Measurements from ENCODE around the gene TRIM10. TPM values are rescaled to one million over a fixed set of nuclear protein-coding genes. Genes with fewer than 3 reads are reported as not detected.

Gene TRIM10
- total and polyA plus RNA-seq, 2 donors (not counting 1 experiment from before 2014, with no cell fraction given), result not detected

GRCh38 chr6:30113003-30113759 lies 47.8 kb downstream of the TRIM10 start, which contains the start of gene TRIM31:
TSS of gene TRIM31 (minus strand) at chr6:30113090. CDS start at chr6:30112805, 285 bp downstream.
- H3K9me3 ChIP-seq (ENCODE audit: control extremely low read depth in 1 of 3, control insufficient read depth in 2 of 3, insufficient read depth in 1 of 3, low read length in 2 of 3), result no peaks in the 10 kb centered on the region
- peaks cover 52% of the 10 kb centered on the region for H3K27me3 Mint-ChIP-seq
- CTCF ChIA-PET, result interaction anchor here (1.2 kb wide), 1 partner anchor 266 kb away, joined by 3 read pairs; no protein-coding TSS in a partner anchor
- H3K36me3 ChIP-seq (replicated peaks in 1 of 2; ENCODE audit: control extremely low read depth in 1 of 2, control insufficient read depth in 1 of 2, extremely low read depth in 1 of 2, insufficient read depth in 2 of 2, low read length in 1 of 2), result no peaks in the 10 kb centered on the region
- no peaks in the 10 kb centered on the region for H3K4me1 Mint-ChIP-seq
- peaks cover 0 to 23% (median 11%) of the 10 kb centered on the region in 4 experiments for H3K27me3 ChIP-seq (replicated peaks in 1 of 4; ENCODE audit: control extremely low read depth in 1 of 4, control insufficient read depth in 3 of 4, insufficient read depth in 4 of 4, low read length in 3 of 4)
- 46% methylated on average over 2 of the region's 3 CpGs for WGBS (ENCODE audit: insufficient coverage)
- peaks cover 0 to 7% of the 10 kb centered on the region in 2 donors for H3K4me1 ChIP-seq (ENCODE audit: control insufficient read depth in 2 of 2, insufficient read depth in 2 of 2, low read length in 2 of 2)
- H2AFZ ChIP-seq (ENCODE audit: insufficient read depth, low read depth, low read length, poor library complexity, severe bottlenecking), result no peak within 1 kb of the TSS
- no peaks in the 10 kb centered on the region for H4K20me1 ChIP-seq (ENCODE audit: control insufficient read depth, insufficient read depth, low read length, poor library complexity, severe bottlenecking)
- no peaks in the 10 kb centered on the region for H3K9me3 Mint-ChIP-seq (ENCODE audit: insufficient read depth)
- H3K4me2 ChIP-seq (replicated peaks; ENCODE audit: low read depth, low read length, poor library complexity, severe bottlenecking), result no peak within 1 kb of the TSS
- no peak within 1 kb of the TSS for H3K4me3 ChIP-seq (ENCODE audit: control extremely low read depth in 1 of 5, extremely low read depth in 1 of 5, insufficient read depth in 1 of 5, low read depth in 2 of 5, low read length in 4 of 5)
- DNase-seq (no peak), ATAC-seq (ENCODE audit: low read depth) (no peak)
- POLR2A ChIA-PET, result no interaction called here
- TF ChIP-seq, protein P1, sequence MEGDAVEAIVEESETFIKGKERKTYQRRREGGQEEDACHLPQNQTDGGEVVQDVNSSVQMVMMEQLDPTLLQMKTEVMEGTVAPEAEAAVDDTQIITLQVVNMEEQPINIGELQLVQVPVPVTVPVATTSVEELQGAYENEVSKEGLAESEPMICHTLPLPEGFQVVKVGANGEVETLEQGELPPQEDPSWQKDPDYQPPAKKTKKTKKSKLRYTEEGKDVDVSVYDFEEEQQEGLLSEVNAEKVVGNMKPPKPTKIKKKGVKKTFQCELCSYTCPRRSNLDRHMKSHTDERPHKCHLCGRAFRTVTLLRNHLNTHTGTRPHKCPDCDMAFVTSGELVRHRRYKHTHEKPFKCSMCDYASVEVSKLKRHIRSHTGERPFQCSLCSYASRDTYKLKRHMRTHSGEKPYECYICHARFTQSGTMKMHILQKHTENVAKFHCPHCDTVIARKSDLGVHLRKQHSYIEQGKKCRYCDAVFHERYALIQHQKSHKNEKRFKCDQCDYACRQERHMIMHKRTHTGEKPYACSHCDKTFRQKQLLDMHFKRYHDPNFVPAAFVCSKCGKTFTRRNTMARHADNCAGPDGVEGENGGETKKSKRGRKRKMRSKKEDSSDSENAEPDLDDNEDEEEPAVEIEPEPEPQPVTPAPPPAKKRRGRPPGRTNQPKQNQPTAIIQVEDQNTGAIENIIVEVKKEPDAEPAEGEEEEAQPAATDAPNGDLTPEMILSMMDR (IDR thresholded peaks at IDR 0.05), result no peak
- TF ChIP-seq EZH2 (IDR thresholded peaks at IDR 0.05; ENCODE audit: borderline replicate concordance, insufficient read depth, low read depth, low read length, poor library complexity, severe bottlenecking), result no peak
- no peak within 1 kb of the TSS for H3K27ac ChIP-seq (ENCODE audit: low read length in 2 of 2)
- no peak within 1 kb of the TSS for H3K9ac ChIP-seq (ENCODE audit: low read length)
- no peaks in the 10 kb centered on the region for H3K79me2 ChIP-seq (ENCODE audit: control insufficient read depth, insufficient read depth, low read length)
- H3K4me3 Mint-ChIP-seq, result no peak within 1 kb of the TSS
- H3K27ac Mint-ChIP-seq, result no peak within 1 kb of the TSS
- intact Hi-C loops (cut with micrococcal nuclease), result no loop called here

DNA sequence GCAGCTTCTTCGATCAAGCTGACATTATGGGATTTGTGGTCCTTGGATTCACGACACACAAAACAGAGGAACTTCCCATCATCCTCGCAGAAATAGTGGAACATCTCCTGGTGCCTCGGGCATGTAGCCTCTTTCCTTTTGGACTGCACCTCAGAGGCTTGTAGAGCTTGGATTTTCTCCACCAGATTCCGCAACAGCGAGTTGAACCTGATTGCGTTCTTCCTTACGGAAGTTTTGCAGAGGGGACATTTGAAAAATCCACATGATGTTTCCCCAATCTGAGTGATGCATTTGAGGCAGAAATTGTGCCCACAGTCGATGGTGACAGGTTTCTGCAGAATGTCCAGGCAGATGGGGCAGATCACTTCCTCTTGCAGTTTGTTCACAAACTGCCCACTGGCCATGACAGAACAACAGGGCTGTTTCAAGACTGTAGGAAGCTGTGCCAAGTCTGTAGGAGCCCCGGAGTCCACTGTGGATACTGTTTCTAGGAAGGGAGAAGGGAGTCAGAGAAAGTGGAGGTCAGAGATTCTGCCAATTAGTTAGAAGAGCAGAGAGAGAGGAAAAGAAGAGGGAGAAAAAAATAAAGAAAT lies 48.5 kb downstream of the TRIM10 start:
- DNase-seq, result no peak
- no peak for ATAC-seq (ENCODE audit: low read depth)
- H2AFZ ChIP-seq (ENCODE audit: insufficient read depth, low read depth, low read length, poor library complexity, severe bottlenecking), result no peak overlapping the region
- ChIA-PET POLR2A (no interaction called here), CTCF (interaction anchor here (0.9 to 1.2 kb wide), 3 partner anchors 9 to 265 kb away, joined by 3 to 5 read pairs (median 4); no protein-coding TSS in a partner anchor)
- no peak overlapping the region for H3K9ac ChIP-seq (ENCODE audit: low read length)
- no peaks in the 10 kb centered on the region for H4K20me1 ChIP-seq (ENCODE audit: control insufficient read depth, insufficient read depth, low read length, poor library complexity, severe bottlenecking)
- no peaks in the 10 kb centered on the region for H3K36me3 ChIP-seq (replicated peaks in 1 of 2; ENCODE audit: control extremely low read depth in 1 of 2, control insufficient read depth in 1 of 2, extremely low read depth in 1 of 2, insufficient read depth in 2 of 2, low read length in 1 of 2)
- Mint-ChIP-seq H3K27ac (no peak overlapping the region), H3K27me3 (peaks cover 54% of the 10 kb centered on the region), H3K4me1 (no peaks in the 10 kb centered on the region), H3K9me3 (ENCODE audit: insufficient read depth) (no peaks in the 10 kb centered on the region), H3K4me3 (no peak overlapping the region)
- H3K9me3 ChIP-seq (ENCODE audit: control extremely low read depth in 1 of 3, control insufficient read depth in 2 of 3, insufficient read depth in 1 of 3, low read length in 2 of 3), result no peaks in the 10 kb centered on the region
- 72% methylated on average over 10 of the region's 10 CpGs for WGBS (ENCODE audit: insufficient coverage)
- H3K4me1 ChIP-seq (ENCODE audit: control insufficient read depth in 2 of 2, insufficient read depth in 2 of 2, low read length in 2 of 2), result peaks cover 0 to 7% of the 10 kb centered on the region in 2 donors
- H3K27me3 ChIP-seq (replicated peaks in 1 of 4; ENCODE audit: control extremely low read depth in 1 of 4, control insufficient read depth in 3 of 4, insufficient read depth in 4 of 4, low read length in 3 of 4), result peaks cover 0 to 21% (median 11%) of the 10 kb centered on the region in 4 experiments
- H3K27ac ChIP-seq (ENCODE audit: low read length in 2 of 2), result no peak overlapping the region
- no peak for TF ChIP-seq EZH2 (IDR thresholded peaks at IDR 0.05; ENCODE audit: borderline replicate concordance, insufficient read depth, low read depth, low read length, poor library complexity, severe bottlenecking)
- TF ChIP-seq, protein P1 (IDR thresholded peaks at IDR 0.05), result no peak
- intact Hi-C loops (cut with micrococcal nuclease), result no loop called here
- H3K4me2 ChIP-seq (replicated peaks; ENCODE audit: low read depth, low read length, poor library complexity, severe bottlenecking), result no peak overlapping the region
- H3K4me3 ChIP-seq (ENCODE audit: control extremely low read depth in 1 of 5, extremely low read depth in 1 of 5, insufficient read depth in 1 of 5, low read depth in 2 of 5, low read length in 4 of 5), result no peak overlapping the region
- H3K79me2 ChIP-seq (ENCODE audit: control insufficient read depth, insufficient read depth, low read length), result no peaks in the 10 kb centered on the region

Measured in B cell (primary cell).